ENCODE results near the gene PGLYRP1. TPM values are rescaled to one million over a fixed set of nuclear protein-coding genes. Genes with fewer than 3 reads are reported as not detected.

The PGLYRP1 gene
- total and polyA plus RNA-seq, 2 of the 4 experiments (the other 2 are of a cell fraction): not detected

DNA sequence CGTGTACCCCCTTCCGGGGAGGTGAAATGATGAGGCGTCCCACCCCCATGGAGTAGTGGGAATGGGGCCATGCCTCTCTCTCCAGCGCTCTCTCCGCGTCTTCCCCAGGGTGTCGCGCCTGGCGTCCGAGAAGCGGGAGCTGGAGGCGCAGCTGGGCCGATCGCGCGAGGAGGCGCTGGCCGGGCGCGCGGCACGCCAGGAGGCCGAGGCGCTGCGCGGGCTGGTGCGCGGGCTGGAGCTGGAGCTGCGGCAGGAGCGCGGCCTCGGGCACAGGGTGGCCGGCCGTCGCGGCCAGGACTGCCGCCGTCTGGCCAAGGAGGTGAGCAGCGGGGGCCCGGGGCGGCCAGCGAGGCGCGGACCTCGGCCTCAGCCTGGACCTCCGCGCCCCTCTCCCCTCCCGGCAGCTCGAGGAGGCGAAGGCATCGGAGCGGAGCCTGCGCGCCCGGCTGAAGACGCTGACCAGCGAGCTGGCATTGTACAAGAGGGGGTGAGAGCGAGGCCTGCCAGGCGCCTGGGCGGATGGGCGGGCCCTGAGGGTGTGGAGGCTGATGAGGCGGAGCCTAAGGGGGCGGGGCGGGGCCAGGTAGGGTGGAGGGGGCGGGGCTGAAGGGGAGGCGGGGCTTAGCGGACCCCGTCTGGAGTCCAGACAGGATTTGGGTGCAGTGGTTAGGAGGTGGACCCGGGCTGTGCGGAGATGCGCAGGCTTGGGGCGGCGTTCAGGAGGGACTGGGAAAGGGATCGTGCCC, 7.7 kb downstream of the PGLYRP1 start:
- no peak overlapping the region for H4K8ac ChIP-seq (ENCODE audit: low read depth in 2 of 2, low read length in 2 of 2)
- H2BK120ac ChIP-seq (ENCODE audit: low read depth, low read length): no peak overlapping the region
- no peak overlapping the region for H2BK20ac ChIP-seq (ENCODE audit: low read depth, low read length)
- peaks cover 7% of the 10 kb centered on the region; the same call in 1 of the 2 replicates for H3K4me1 ChIP-seq (ENCODE audit: control insufficient read depth, insufficient read depth, low read length)
- no TSS peak for BruUV-seq (replicated peaks)
- no peak overlapping the region for H3K27ac ChIP-seq (ENCODE audit: insufficient read depth, low read length)
- peak overlapping the region; percentile 35; the same call in 1 of the 2 replicates for H3K4me2 ChIP-seq (ENCODE audit: low read depth, low read length)
- H2AK9ac ChIP-seq (replicated peaks; ENCODE audit: low read depth, low read length, poor library complexity): peak overlapping the region; percentile 58
- H3K18ac ChIP-seq (ENCODE audit: low read depth, low read length): no peak overlapping the region
- no peak overlapping the region for H2BK5ac ChIP-seq (ENCODE audit: low read depth, low read length, poor library complexity, severe bottlenecking)
- TF ChIP-seq SMC3 (IDR thresholded peaks at IDR 0.05; ENCODE audit: low read depth, low read length) (no peak), CHD1 (IDR thresholded peaks at IDR 0.05; ENCODE audit: low read depth, low read length) (no peak), RAD21 (IDR thresholded peaks at IDR 0.05; ENCODE audit: low read length) (no peak), MAZ (IDR thresholded peaks at IDR 0.05; ENCODE audit: borderline replicate concordance, low read depth, low read length) (no peak), NFE2L2 (IDR thresholded peaks at IDR 0.05; ENCODE audit: low read depth, low read length) (no peak), RFX5 (IDR thresholded peaks at IDR 0.05; ENCODE audit: low read depth, low read length) (no peak), MXI1 (IDR thresholded peaks at IDR 0.05; ENCODE audit: borderline replicate concordance, low read depth, low read length) (no peak), BHLHE40 (IDR thresholded peaks at IDR 0.05; ENCODE audit: low read depth, low read length) (no peak), FOS (IDR thresholded peaks at IDR 0.05; ENCODE audit: low read depth, low read length) (no peak), MAFK (IDR thresholded peaks at IDR 0.05; ENCODE audit: low read depth, low read length) (no peak), CEBPB (IDR thresholded peaks at IDR 0.05; ENCODE audit: low read depth, low read length) (no peak), RCOR1 (IDR thresholded peaks at IDR 0.05; ENCODE audit: insufficient replicate concordance, low read length) (no peak)
- TF ChIP-seq, protein P1, sequence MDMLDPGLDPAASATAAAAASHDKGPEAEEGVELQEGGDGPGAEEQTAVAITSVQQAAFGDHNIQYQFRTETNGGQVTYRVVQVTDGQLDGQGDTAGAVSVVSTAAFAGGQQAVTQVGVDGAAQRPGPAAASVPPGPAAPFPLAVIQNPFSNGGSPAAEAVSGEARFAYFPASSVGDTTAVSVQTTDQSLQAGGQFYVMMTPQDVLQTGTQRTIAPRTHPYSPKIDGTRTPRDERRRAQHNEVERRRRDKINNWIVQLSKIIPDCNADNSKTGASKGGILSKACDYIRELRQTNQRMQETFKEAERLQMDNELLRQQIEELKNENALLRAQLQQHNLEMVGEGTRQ (IDR thresholded peaks at IDR 0.05; ENCODE audit: low read depth, low read length): no peak
- TF ChIP-seq, protein P2, sequence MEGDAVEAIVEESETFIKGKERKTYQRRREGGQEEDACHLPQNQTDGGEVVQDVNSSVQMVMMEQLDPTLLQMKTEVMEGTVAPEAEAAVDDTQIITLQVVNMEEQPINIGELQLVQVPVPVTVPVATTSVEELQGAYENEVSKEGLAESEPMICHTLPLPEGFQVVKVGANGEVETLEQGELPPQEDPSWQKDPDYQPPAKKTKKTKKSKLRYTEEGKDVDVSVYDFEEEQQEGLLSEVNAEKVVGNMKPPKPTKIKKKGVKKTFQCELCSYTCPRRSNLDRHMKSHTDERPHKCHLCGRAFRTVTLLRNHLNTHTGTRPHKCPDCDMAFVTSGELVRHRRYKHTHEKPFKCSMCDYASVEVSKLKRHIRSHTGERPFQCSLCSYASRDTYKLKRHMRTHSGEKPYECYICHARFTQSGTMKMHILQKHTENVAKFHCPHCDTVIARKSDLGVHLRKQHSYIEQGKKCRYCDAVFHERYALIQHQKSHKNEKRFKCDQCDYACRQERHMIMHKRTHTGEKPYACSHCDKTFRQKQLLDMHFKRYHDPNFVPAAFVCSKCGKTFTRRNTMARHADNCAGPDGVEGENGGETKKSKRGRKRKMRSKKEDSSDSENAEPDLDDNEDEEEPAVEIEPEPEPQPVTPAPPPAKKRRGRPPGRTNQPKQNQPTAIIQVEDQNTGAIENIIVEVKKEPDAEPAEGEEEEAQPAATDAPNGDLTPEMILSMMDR (conservative IDR thresholded peaks at IDR 0.05; ENCODE audit: low read depth, low read length): no peak
- TF ChIP-seq, protein P3, sequence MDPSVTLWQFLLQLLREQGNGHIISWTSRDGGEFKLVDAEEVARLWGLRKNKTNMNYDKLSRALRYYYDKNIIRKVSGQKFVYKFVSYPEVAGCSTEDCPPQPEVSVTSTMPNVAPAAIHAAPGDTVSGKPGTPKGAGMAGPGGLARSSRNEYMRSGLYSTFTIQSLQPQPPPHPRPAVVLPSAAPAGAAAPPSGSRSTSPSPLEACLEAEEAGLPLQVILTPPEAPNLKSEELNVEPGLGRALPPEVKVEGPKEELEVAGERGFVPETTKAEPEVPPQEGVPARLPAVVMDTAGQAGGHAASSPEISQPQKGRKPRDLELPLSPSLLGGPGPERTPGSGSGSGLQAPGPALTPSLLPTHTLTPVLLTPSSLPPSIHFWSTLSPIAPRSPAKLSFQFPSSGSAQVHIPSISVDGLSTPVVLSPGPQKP (IDR thresholded peaks at IDR 0.05; ENCODE audit: borderline replicate concordance, low read depth, low read length): no peak
- H3K56ac ChIP-seq (ENCODE audit: extremely low read depth, insufficient read depth, low read length): no peak overlapping the region
- H2AFZ ChIP-seq (replicated peaks; ENCODE audit: low read length, poor library complexity): peak overlapping the region; percentile 76
- H3K4ac ChIP-seq (ENCODE audit: low read depth, low read length): no peak overlapping the region
- no peak for DNase-seq
- no peaks in the 10 kb centered on the region for H3K36me3 ChIP-seq (ENCODE audit: control insufficient read depth, insufficient read depth, low read length)
- peak; percentile 40 for ATAC-seq (ENCODE audit: low read depth)
- peaks cover 21% of the 10 kb centered on the region for H4K20me1 ChIP-seq (ENCODE audit: insufficient read depth, low read length)
- H3K79me1 ChIP-seq (ENCODE audit: low read depth in 1 of 2, low read length in 2 of 2): no peaks in the 10 kb centered on the region
- H4K91ac ChIP-seq (ENCODE audit: insufficient read depth, low read depth, low read length): no peak overlapping the region
- H3K9me3 ChIP-seq (ENCODE audit: control insufficient read depth, insufficient read depth, low read length): no peaks in the 10 kb centered on the region
- in situ Hi-C loops (cut with MboI; ENCODE audit: low sequenced_read_pairs) (no loop called here), dilution Hi-C loops (cut with HindIII; ENCODE audit: low sequenced_read_pairs, unreplicated experiment) (no loop called here), intact Hi-C loops (cut with micrococcal nuclease) (no loop called here)
- H3K4me3 ChIP-seq (ENCODE audit: insufficient read depth, low read depth, low read length): no peak overlapping the region
- ChIA-PET CTCF (interaction anchor here (1.0 kb wide), 1 partner anchor 13 kb away, joined by 3 read pairs; no protein-coding TSS in a partner anchor), POLR2A (ENCODE audit: unreplicated experiment) (no interaction called here)
- H3K9me1 ChIP-seq (ENCODE audit: insufficient read depth, low read length): peaks cover 3% of the 10 kb centered on the region; the same call in 1 of the 2 replicates
- H3K14ac ChIP-seq (replicated peaks; ENCODE audit: low read depth, low read length): no peak overlapping the region
- no peak overlapping the region for H3K23ac ChIP-seq (ENCODE audit: low read depth, low read length)
- 12% methylated on average over 44 of the region's 74 CpGs; no CpG with 5 or more reads in 1 of the 2 experiments for WGBS, 2 experiments (ENCODE audit: extremely low coverage in 2 of 2, insufficient read length in 1 of 2)
- no peak overlapping the region for H2BK15ac ChIP-seq (ENCODE audit: low read depth, low read length)
- no peak overlapping the region for H4K5ac ChIP-seq (ENCODE audit: low read depth, low read length)
- H3K27me3 ChIP-seq (ENCODE audit: control insufficient read depth, insufficient read depth, low read length): peaks cover 17% of the 10 kb centered on the region
- no peak overlapping the region for H3K9ac ChIP-seq (ENCODE audit: low read depth, low read length)
- H2AK5ac ChIP-seq (ENCODE audit: low read depth, low read length): no peak overlapping the region
